ENCODE measurements around the gene UBC.

Gene UBC

GRCh38 chr12:124914392-124915238 lies at the start of gene UBC:
UBC (minus strand) TSS chr12:124914650; CDS start chr12:124913771, 879 bp downstream.
- peak; percentile 77 for DNase-seq (ENCODE audit: low spot score)

- no peak for DNase-seq (ENCODE audit: low spot score)
Measured at GRCh38 chr12:124963211-124963610, 48.8 kb upstream of the UBC start.

- DNase-seq (ENCODE audit: low spot score): no peak
Measured at GRCh38 chr12:124961055-124961454, 46.6 kb upstream of the UBC start.

GRCh38 chr12:124956571-124956970 lies 42.1 kb upstream of the UBC start:
- no peak for DNase-seq (ENCODE audit: low spot score)

GRCh38 chr12:124954771-124955170 lies 40.3 kb upstream of the UBC start:
- DNase-seq (ENCODE audit: low spot score): no peak

GRCh38 chr12:124953689-124954405 lies 39.4 kb upstream of the UBC start:
- DNase-seq (ENCODE audit: low spot score): peak; percentile 12

GRCh38 chr12:124952801-124953200 lies 38.4 kb upstream of the UBC start:
- no peak for DNase-seq (ENCODE audit: low spot score)

GRCh38 chr12:124952295-124952694 lies 37.8 kb upstream of the UBC start:
- peak; percentile 10 for DNase-seq (ENCODE audit: low spot score)

- DNase-seq (ENCODE audit: low spot score): peak; percentile 11
Measured at GRCh38 chr12:124949779-124950728, 35.6 kb upstream of the UBC start.

GRCh38 chr12:124949066-124949465 lies 34.6 kb upstream of the UBC start:
- no peak for DNase-seq (ENCODE audit: low spot score)

GRCh38 chr12:124947561-124948398 lies 33.3 kb upstream of the UBC start:
- DNase-seq (ENCODE audit: low spot score): peak; percentile 11

GRCh38 chr12:124947013-124947412 lies 32.6 kb upstream of the UBC start:
- DNase-seq (ENCODE audit: low spot score): no peak

GRCh38 chr12:124946447-124946793 lies 32.0 kb upstream of the UBC start:
- no peak for DNase-seq (ENCODE audit: low spot score)

GRCh38 chr12:124941170-124941527 lies 26.7 kb upstream of the UBC start:
- no peak for DNase-seq (ENCODE audit: low spot score)

- peak; percentile 82 for DNase-seq (ENCODE audit: low spot score)
Measured at GRCh38 chr12:124940393-124941169, 26.1 kb upstream of the UBC start.

GRCh38 chr12:124940143-124940392 lies 25.6 kb upstream of the UBC start:
- no peak for DNase-seq (ENCODE audit: low spot score)

GRCh38 chr12:124939421-124940142 lies 25.1 kb upstream of the UBC start:
- DNase-seq (ENCODE audit: low spot score): peak; percentile 73

GRCh38 chr12:124939079-124939420 lies 24.6 kb upstream of the UBC start:
- DNase-seq (ENCODE audit: low spot score): no peak

- no peak for DNase-seq (ENCODE audit: low spot score)
Measured at GRCh38 chr12:124938587-124938986, 24.1 kb upstream of the UBC start.

- DNase-seq (ENCODE audit: low spot score): no peak
Measured at GRCh38 chr12:124938108-124938507, 23.7 kb upstream of the UBC start.

Measured in iPS-NIHi11 (cell line).